ENCODE measurements around the gene PLPP4.

- TF ChIP-seq CTCF (IDR thresholded peaks at IDR 0.05) (no peak), ZFX (IDR thresholded peaks at IDR 0.05; ENCODE audit: borderline replicate concordance) (no peak)
Observed at GRCh38 chr10:120458432-120458831, 1.4 kb downstream of the PLPP4 start.
